GM12864 (cell line): ENCODE results near the gene DAPK1.

Experiments used
- DNase-seq: peaks from one replicate; pipeline ENCODE4 v3.0.0-alpha.2; 2011; ENCODE audit warnings: low read depth
- H3K4me3 ChIP-seq: 2 replicates; pipeline ENCODE4 v1.5.1; 2011; ENCODE audit warnings: mild to moderate bottlenecking, low read depth, low read length, control low read depth
- TF ChIP-seq, protein P1 (sequence below): IDR thresholded peaks from 2 replicates; pipeline ENCODE4 v1.5.1; 2011; ENCODE audit warnings: low read depth, mild to moderate bottlenecking, moderate library complexity, low read length, control low read depth, inconsistent platforms; ENCODE audit errors: missing control alignments

DAPK1 gene

DNA sequence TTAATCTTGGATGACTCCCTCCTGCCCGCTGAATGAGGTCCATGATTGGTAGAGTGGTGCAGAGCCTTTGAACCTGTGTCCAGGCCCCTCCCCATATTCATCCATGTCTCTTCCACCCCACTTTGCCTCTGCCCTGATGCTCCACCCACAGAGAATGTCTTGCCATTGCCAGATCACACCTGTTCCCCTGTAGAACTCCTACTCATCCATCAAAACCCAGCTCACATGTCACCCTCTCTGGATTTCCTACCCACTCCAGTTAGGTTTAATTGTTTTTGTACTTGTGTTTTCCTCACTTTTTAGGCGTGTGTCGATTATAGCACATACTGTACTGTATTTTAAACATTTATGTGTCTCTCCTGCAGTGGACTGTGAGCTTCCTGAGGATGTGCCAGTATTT, 121.3 kb downstream of the DAPK1 start:
- no peak overlapping the region for H3K4me3 ChIP-seq
- TF ChIP-seq, protein P1, sequence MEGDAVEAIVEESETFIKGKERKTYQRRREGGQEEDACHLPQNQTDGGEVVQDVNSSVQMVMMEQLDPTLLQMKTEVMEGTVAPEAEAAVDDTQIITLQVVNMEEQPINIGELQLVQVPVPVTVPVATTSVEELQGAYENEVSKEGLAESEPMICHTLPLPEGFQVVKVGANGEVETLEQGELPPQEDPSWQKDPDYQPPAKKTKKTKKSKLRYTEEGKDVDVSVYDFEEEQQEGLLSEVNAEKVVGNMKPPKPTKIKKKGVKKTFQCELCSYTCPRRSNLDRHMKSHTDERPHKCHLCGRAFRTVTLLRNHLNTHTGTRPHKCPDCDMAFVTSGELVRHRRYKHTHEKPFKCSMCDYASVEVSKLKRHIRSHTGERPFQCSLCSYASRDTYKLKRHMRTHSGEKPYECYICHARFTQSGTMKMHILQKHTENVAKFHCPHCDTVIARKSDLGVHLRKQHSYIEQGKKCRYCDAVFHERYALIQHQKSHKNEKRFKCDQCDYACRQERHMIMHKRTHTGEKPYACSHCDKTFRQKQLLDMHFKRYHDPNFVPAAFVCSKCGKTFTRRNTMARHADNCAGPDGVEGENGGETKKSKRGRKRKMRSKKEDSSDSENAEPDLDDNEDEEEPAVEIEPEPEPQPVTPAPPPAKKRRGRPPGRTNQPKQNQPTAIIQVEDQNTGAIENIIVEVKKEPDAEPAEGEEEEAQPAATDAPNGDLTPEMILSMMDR: no peak
- no peak for DNase-seq

DNA sequence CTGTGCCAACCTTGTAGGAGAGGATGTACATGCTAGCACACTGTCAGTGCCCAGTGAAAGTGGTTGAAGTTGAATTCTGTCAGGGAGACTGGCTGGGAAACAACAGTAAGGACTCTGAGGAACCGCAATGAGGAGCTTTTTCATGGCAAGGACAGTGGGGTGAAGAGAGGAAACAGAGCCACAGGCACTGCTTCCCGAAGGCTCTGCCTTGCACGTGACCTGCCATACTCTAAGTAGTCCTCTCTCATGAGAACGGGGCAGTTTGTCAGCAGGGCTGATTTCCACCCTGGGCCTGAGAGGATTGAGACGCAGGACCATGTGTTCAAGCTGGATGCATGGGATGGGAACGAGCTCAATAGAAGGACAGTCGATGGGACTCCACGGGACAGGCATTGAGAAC, 121.7 kb downstream of the DAPK1 start:
- no peak for DNase-seq
- TF ChIP-seq, protein P1: no peak
- no peak overlapping the region for H3K4me3 ChIP-seq

DNA sequence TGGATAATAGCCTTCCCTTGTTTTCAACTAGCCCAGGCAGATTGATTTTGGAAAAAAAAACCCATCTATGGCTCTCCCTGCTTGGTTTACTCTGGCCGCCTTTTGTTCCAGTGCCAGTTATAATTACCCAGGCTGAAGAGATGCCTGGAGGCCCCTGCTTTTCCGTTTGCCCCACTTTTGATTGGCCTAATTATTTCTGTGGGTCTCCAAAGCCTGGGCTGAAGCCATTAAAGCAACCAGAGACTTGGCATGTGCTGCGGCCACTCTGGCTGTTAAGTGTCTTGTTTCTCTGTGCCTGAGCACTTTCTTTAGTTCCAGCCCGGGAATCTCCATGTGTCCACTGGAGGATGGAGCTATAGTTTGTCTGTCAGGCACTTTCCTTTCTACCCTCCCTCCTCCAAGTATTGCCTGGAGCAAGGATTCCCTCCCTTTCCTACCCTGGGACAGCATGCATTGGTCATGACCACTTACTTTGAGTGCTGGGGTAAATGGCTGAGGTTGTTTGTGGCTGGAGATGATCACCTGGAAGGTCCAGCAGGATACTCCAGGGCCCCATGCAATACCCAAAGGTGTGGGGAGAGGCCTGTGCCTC, 123.2 kb downstream of the DAPK1 start:
- H3K4me3 ChIP-seq: no peak overlapping the region
- no peak for DNase-seq
- TF ChIP-seq, protein P1: no peak

DNA sequence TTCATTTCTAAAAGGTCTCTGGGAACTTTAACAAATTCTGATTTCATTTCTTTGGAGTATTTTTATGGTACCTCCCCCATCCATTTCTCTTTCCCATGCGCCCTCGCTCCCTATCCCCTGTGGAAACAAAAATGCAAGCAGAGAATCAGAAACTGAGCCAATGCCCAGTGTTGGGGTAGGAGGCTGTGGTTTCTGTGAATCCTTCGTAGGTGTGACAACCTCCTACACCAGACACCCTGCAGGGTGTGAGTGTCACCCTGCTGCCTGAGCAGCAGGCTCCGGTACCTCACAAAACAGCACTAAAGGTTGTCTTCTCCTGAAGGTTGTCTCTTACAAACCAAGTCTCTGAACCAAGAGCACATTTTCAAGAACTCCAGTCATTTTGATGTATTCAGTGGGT, 124.4 kb downstream of the DAPK1 start:
- TF ChIP-seq, protein P1: no peak
- H3K4me3 ChIP-seq: no peak overlapping the region
- DNase-seq: no peak

DNA sequence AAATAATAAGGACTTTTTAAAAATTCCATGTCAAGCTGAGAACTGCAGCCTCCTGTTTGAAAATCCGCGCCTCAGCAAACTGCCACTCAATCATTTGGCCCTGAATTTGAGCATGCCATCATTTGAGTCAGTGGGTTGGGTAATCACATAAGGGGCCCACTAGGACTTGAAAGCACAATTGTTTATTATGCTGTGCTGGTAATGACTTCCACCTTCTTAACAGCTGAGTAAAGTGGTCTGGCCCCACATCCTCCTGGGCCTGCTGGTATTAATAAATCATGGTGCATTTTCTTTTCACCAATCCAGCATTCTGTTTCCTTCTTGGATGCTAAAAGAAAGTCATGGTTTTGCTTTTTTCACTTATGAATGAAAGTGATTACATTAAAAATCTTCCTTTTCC, 125.3 kb downstream of the DAPK1 start:
- DNase-seq: no peak
- H3K4me3 ChIP-seq: no peak overlapping the region
- TF ChIP-seq, protein P1: no peak

DNA sequence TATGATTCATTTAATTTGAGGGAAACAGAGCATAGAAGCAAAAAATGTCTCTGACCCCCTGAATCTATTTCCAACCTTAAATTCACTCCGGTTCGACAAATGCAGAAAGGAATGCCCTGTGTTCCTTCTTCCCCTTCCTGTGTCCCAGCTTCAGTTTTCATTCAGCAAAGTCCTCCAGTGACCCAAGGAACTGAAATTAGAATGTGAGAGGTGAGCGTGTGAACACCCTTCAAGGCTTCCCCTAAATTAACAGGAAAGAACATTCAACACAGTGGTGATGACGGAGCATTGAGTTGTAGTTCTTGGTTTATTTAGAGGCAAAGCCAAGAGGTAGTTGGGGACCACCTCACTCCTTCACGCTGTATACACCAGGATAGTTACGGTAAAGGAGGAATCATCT, 130.7 kb downstream of the DAPK1 start:
- no peak for DNase-seq
- TF ChIP-seq, protein P1: no peak
- no peak overlapping the region for H3K4me3 ChIP-seq

DNA sequence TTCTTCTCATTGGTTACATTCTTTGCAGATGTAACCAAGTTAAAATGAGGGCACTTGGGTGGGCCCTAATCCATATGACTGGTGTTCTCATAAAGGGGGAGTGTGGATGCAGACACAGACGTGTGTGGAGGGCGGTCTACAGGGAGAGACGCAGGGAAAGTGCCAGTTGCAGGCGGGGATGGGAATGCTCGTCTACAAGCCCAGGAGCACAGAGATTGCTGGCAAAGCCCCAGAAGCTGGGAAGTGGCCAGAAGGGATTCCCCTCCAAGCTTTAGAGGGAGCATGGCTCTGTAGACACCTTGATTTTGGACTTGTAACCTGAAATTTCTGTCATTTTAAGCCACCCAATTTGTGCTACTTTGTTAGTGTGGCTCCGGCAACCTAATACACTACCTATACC, 131.4 kb downstream of the DAPK1 start:
- TF ChIP-seq, protein P1: no peak
- H3K4me3 ChIP-seq: no peak overlapping the region
- DNase-seq: no peak
